GM12892 (cell line): Measurements from ENCODE around the gene CEP162.

Experiments
- POLR2A ChIP-seq: IDR thresholded peaks from 2 replicates; pipeline ENCODE4 v1.6.1; 2011; ENCODE audit warnings: low read depth, low read length, control low read depth
- TAF1 ChIP-seq: IDR thresholded peaks from 2 replicates; pipeline ENCODE4 v1.6.1; 2011; ENCODE audit warnings: low read depth, mild to moderate bottlenecking, control low read depth, low read length, borderline replicate concordance

DNA sequence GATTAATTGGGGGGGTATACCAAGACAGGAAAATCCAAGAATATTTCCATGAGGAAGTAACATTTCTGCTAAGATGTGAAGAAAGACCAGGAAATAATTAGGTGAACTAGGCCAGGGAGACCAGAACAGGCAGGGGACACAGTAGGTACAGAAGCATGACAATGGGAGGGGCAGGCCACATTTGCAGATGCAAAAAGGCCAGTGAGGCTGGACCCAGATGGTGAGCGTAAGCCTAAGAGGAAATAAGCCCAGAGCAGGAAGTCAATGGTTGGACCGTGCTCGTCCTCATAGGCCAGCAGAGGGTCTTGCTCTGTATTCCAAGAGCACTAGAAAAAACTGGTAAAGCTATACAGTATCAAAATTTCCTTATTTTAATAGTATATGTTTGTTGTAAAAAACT is 9.4 kb downstream of the CEP162 start:
- TF ChIP-seq POLR2A (no peak), TAF1 (no peak)
